Neural crest cell (in vitro differentiated cells): ENCODE data around the gene CDC5L. TPM values are rescaled to one million over a fixed set of nuclear protein-coding genes. Genes with fewer than 3 reads are reported as not detected.

Source experiments
- DNase-seq: peaks from one replicate; pipeline ENCODE4 v3.0.0; 2021; ENCODE audit warnings: low read depth, mixed read lengths, low spot score
- H3K27ac Mint-ChIP-seq: one replicate; pipeline ENCODE4 v1.8.0; 2021; ENCODE audit warnings: mild to moderate bottlenecking, mixed read lengths; ENCODE audit not compliant: unreplicated experiment
- H3K27me3 Mint-ChIP-seq: 2 replicates; pipeline ENCODE4 v1.8.0; 2021; ENCODE audit warnings: low read depth, mild to moderate bottlenecking, mixed read lengths
- H3K36me3 Mint-ChIP-seq: 2 replicates; pipeline ENCODE4 v1.8.0; 2021; ENCODE audit warnings: low read depth, mild to moderate bottlenecking, mixed read lengths
- H3K4me1 Mint-ChIP-seq: 2 replicates; pipeline ENCODE4 v1.8.0; 2021; ENCODE audit warnings: mixed read lengths
- H3K4me3 Mint-ChIP-seq: one replicate; pipeline ENCODE4 v1.8.0; 2021; ENCODE audit warnings: mild to moderate bottlenecking, mixed read lengths
- H3K9me3 Mint-ChIP-seq: 2 replicates; pipeline ENCODE4 v1.8.0; 2021; ENCODE audit warnings: mixed read lengths
- CTCF ChIP-seq: fragments of 200-600 bp; sonication (generic); conservative IDR thresholded peaks from 2 replicates; pipeline ENCODE4 v1.5.0; 2021; ENCODE audit warnings: antibody characterized with exemption, mild to moderate bottlenecking
- total RNA-seq: library from RNA; stranded (reverse); gene quantifications from 2 replicates; pipeline ENCODE4 v1.2.1, GENCODE V29; 2021

CDC5L gene
- total RNA-seq, 1 donor from 2014 or later, result 36.2 TPM

GRCh38 chr6:44404715-44405099 is 17.2 kb downstream of the CDC5L start:
- Mint-ChIP-seq H3K27ac (no peak overlapping the region), H3K27me3 (no peaks in the 10 kb centered on the region), H3K36me3 (peaks cover 51% of the 10 kb centered on the region), H3K9me3 (no peaks in the 10 kb centered on the region), H3K4me3 (no peak overlapping the region), H3K4me1 (peaks cover 3% of the 10 kb centered on the region)
- DNase-seq, result no peak
- no peak for TF ChIP-seq CTCF

GRCh38 chr6:44407951-44408670 is 20.6 kb downstream of the CDC5L start:
- DNase-seq, result no peak
- Mint-ChIP-seq H3K4me1 (peaks cover 3% of the 10 kb centered on the region), H3K4me3 (no peak overlapping the region), H3K36me3 (peaks cover 57% of the 10 kb centered on the region), H3K9me3 (peaks cover 6% of the 10 kb centered on the region), H3K27me3 (no peaks in the 10 kb centered on the region), H3K27ac (no peak overlapping the region)
- no peak for TF ChIP-seq CTCF

- peaks cover 55% of the 10 kb centered on the region for H3K36me3 Mint-ChIP-seq
- no peak for TF ChIP-seq CTCF
- H3K27me3 Mint-ChIP-seq, result no peaks in the 10 kb centered on the region
- no peak overlapping the region for H3K4me3 Mint-ChIP-seq
- peaks cover 3% of the 10 kb centered on the region for H3K4me1 Mint-ChIP-seq
- H3K27ac Mint-ChIP-seq, result no peak overlapping the region
- peaks cover 6% of the 10 kb centered on the region for H3K9me3 Mint-ChIP-seq
- DNase-seq, result no peak
Observed at GRCh38 chr6:44409207-44409794, 21.8 kb downstream of the CDC5L start.

GRCh38 chr6:44410363-44410762 is 22.9 kb downstream of the CDC5L start:
- no peak overlapping the region for H3K4me3 Mint-ChIP-seq
- no peaks in the 10 kb centered on the region for H3K27me3 Mint-ChIP-seq
- H3K9me3 Mint-ChIP-seq, result peaks cover 6% of the 10 kb centered on the region
- DNase-seq, result no peak
- H3K36me3 Mint-ChIP-seq, result peaks cover 56% of the 10 kb centered on the region
- no peak for TF ChIP-seq CTCF
- H3K27ac Mint-ChIP-seq, result no peak overlapping the region
- no peaks in the 10 kb centered on the region for H3K4me1 Mint-ChIP-seq

GRCh38 chr6:44411141-44411540 is 23.6 kb downstream of the CDC5L start:
- no peaks in the 10 kb centered on the region for H3K27me3 Mint-ChIP-seq
- peaks cover 6% of the 10 kb centered on the region for H3K9me3 Mint-ChIP-seq
- TF ChIP-seq CTCF, result no peak
- no peak for DNase-seq
- peaks cover 60% of the 10 kb centered on the region for H3K36me3 Mint-ChIP-seq
- no peak overlapping the region for H3K4me3 Mint-ChIP-seq
- H3K4me1 Mint-ChIP-seq, result no peaks in the 10 kb centered on the region
- H3K27ac Mint-ChIP-seq, result no peak overlapping the region
